Skeletal muscle tissue (tissue), 4 donors: Measurements from ENCODE around the gene GALM. TPM values are rescaled to one million over a fixed set of nuclear protein-coding genes. Genes with fewer than 3 reads are reported as not detected.

Source experiments
- H3K27ac ChIP-seq: one replicate; pipeline ENCODE4 v1.7.0; 2013; ENCODE audit warnings: mild to moderate bottlenecking, low read depth, low read length, inconsistent platforms
- H3K27me3 ChIP-seq, 3 donors: one replicate each; pipeline ENCODE4 v1.7.0; 2013; ENCODE audit warnings: low read length in 3 of 3; ENCODE audit not compliant: control insufficient read depth in 3 of 3, insufficient read depth in 3 of 3
- H3K36me3 ChIP-seq, 3 donors: one replicate each; pipeline ENCODE4 v1.7.0; 2013; ENCODE audit warnings: low read length in 3 of 3; ENCODE audit not compliant: control insufficient read depth in 3 of 3, insufficient read depth in 3 of 3
- H3K4me1 ChIP-seq, 3 donors: one replicate each; pipeline ENCODE4 v1.7.0; 2013; ENCODE audit warnings: low read length in 3 of 3, mild to moderate bottlenecking in 3 of 3; ENCODE audit not compliant: control insufficient read depth in 3 of 3, insufficient read depth in 3 of 3
- H3K4me3 ChIP-seq, 3 donors: one replicate each; pipeline ENCODE4 v1.7.0; 2013; ENCODE audit warnings: low read length in 3 of 3
- H3K9ac ChIP-seq, 3 donors: one replicate each; pipeline ENCODE4 v1.7.0; 2013; ENCODE audit warnings: low read length in 3 of 3, mild to moderate bottlenecking in 3 of 3, moderate library complexity in 2 of 3, low read depth in 1 of 3
- H3K9me3 ChIP-seq, 3 donors: one replicate each; pipeline ENCODE4 v1.7.0; 2013; ENCODE audit warnings: low read length in 3 of 3; ENCODE audit not compliant: control insufficient read depth in 3 of 3
- total RNA-seq: library from RNA; depleted of rRNA; stranded (reverse); fragments of >200 nt; gene quantifications from one replicate; pipeline ENCODE4 v1.2.3, GENCODE V29; 2014
- donor health status: Osteomylitis.

GALM gene
- total RNA-seq, 1 donor from 2014 or later = 18.3 TPM

DNA sequence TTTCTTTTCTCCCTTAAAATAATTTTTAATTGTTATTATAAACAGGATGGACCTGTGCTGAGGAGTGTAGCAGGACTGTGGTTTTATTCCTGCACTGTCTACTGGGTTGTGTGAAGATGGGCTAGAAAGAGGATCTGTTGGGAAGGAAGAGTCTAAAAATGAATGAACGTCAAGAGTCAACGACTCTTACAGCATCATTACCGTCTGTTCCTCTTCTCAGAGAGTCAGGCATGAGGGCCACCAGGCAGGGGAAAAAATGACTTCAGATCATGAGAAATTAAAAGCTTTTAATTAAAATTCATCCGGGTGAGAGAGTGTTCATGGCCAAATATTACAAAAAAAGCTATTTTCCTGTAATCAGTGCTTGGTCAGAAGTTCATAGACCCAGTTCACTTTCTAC is 52.7 kb downstream of the GALM start:
- peaks cover 0 to 2% (median 0%) of the 10 kb centered on the region in 3 donors for H3K36me3 ChIP-seq
- no peaks in the 10 kb centered on the region for H3K27me3 ChIP-seq
- H3K4me3 ChIP-seq = no peak overlapping the region
- no peaks in the 10 kb centered on the region for H3K9me3 ChIP-seq
- H3K4me1 ChIP-seq = peaks cover 14 to 35% (median 18%) of the 10 kb centered on the region in 3 donors
- H3K9ac ChIP-seq = no peak overlapping the region
- H3K27ac ChIP-seq = no peak overlapping the region

DNA sequence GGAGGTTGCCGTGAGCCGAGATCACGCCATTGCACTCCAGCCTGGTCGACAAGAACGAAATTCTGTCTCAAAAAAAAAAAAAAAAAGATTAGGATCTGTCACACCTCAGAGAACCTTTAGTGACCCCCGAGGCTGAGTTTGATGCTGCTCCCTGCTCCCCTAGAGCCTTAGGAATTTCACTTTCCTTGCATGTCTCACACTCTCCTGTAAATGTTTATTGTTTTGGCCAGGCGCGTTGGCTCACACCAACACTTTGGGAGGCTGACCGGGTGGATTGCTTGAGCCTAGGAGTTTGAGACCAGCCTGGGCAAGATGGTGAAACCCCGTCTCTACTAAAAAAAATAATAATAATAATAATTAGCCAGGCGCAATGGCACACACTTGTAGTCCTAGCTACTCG is 53.8 kb downstream of the GALM start:
- H3K36me3 ChIP-seq = peaks cover 0 to 2% (median 0%) of the 10 kb centered on the region in 3 donors
- H3K9ac ChIP-seq = no peak overlapping the region
- H3K4me3 ChIP-seq = no peak overlapping the region
- H3K9me3 ChIP-seq = no peaks in the 10 kb centered on the region
- H3K27me3 ChIP-seq = no peaks in the 10 kb centered on the region
- H3K27ac ChIP-seq = no peak overlapping the region
- peaks cover 14 to 38% (median 19%) of the 10 kb centered on the region in 3 donors for H3K4me1 ChIP-seq

DNA sequence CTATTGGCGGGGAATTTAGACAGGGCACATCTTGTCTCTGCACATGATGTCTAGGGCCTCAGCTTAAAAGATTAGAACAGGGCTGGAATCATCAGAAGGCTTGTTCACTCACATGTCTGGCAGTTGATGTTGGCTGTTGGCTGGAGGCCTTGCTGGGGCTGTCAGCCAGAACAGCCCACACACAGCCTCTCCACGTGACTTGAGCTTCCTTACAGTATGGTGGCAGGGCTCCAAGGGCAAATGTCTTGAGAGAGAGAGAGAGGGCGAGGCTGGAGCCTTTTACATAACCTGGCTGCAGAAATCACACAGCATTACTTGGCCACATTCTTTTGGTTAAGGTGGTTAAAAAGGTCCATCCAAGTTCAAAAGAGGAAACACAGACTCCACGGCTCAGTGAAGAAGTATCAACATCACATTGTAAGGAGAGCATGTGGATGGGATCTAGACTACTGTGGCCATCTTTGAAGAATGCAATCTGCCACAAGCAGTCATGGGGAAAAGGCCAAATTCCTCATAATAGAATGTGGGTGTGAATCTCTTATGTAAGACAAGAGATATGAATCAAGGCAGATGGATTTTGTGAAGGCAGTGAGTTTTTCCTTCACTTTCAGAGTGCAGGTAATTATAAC is 54.8 kb downstream of the GALM start:
- no peaks in the 10 kb centered on the region for H3K9me3 ChIP-seq
- H3K27ac ChIP-seq = peak overlapping the region; percentile 52
- H3K4me1 ChIP-seq = peaks cover 14 to 38% (median 19%) of the 10 kb centered on the region in 3 donors
- no peaks in the 10 kb centered on the region for H3K27me3 ChIP-seq
- H3K4me3 ChIP-seq = no peak overlapping the region
- H3K36me3 ChIP-seq = peaks cover 0 to 1% (median 0%) of the 10 kb centered on the region in 3 donors
- H3K9ac ChIP-seq = no peak overlapping the region

DNA sequence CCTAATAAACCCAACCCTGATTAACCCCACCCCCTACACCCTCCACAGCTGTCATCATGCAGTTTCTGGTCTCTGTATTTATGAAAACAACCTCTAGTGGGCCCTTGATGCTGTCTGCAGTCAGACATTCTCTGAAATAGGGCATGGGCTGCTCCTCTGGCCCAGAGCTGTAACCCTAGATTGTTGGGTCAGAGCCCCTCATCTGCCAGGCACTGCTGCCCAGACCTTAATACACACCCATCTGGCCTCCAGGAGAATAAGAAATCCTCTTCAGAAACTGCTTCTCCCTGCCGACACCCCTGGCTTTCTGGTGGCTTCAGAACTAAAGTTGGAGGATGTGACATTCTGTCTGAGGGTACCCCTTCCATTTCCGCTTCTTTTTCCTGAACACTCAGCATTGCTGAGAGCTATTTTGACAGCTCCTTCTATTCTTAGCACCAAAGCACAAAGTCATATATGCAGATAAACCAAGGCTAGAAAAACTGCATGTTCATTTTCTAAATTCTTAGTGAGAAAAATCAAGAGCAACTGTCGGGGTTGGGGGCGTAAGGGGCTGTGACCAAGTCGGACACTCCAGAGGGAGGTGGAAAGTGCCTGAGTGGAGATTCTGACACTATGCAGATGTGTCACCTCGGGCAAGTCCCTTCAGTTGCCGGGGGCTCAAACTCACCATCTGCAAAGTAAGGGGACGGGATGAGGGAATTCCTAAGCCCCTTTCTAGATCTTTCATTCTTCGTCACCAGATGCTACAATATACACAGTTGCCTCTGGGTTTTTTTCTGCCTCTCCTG is 56.6 kb downstream of the GALM start:
- peak overlapping the region; percentile 82 for H3K27ac ChIP-seq
- H3K9ac ChIP-seq = peak overlapping the region; percentile 64 to 76 (median 65)

DNA sequence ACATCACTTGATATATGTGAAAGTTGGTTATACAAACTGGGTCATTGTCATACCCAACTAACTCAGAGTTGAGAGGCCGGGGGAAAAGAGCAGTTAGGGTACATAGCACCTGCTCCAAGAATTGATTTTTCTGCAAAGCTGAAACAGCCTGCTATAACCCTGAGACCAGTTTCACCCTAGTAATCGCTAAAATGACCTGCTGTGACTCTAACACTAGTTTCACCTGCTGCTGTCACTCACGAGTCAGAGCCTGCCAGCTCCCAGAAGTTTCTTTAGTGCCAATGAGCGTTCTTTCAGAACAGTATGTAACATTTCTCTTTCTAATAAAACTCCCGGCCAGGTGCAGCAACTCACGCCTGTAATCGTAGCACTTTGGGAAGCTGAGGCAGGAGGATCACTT is 57.3 kb downstream of the GALM start:
- Histone ChIP-seq H3K9me3 (no peaks in the 10 kb centered on the region), H3K4me1 (peaks cover 14 to 38% (median 19%) of the 10 kb centered on the region in 3 donors), H3K27me3 (no peaks in the 10 kb centered on the region), H3K36me3 (no peaks in the 10 kb centered on the region), H3K9ac (peak overlapping the region; percentile 64 to 76 (median 65)), H3K27ac (peak overlapping the region; percentile 82), H3K4me3 (peak overlapping the region; percentile 25 to 54 (median 50))

More for the DNA sequence above, 56.6 kb downstream of the GALM start:
- H3K4me1 ChIP-seq = peaks cover 14 to 38% (median 19%) of the 10 kb centered on the region in 3 donors
- H3K9me3 ChIP-seq = no peaks in the 10 kb centered on the region
- H3K27me3 ChIP-seq = no peaks in the 10 kb centered on the region
- H3K36me3 ChIP-seq = no peaks in the 10 kb centered on the region
- H3K4me3 ChIP-seq = peak overlapping the region; percentile 25 to 54 (median 50)

DNA sequence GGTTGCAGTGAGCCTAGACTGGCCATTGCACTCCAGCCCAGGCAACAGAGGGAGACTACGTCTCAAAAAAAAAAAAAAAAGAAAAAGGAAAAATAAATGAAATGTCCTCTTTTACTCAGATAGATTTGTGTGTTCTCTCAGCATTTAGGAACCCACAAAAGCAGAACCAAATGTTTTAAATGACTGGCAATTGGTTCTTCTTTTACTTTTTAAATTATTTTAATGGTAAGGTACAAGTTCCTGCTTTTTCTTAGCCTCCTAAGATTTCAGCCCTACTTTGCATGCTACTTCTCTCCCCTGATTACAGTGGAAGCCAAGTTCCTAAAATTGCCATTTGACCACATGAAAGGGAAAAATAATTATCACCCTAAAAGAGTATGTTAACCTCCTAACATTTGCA is 61.7 kb downstream of the GALM start:
- Histone ChIP-seq H3K4me1 (peaks cover 3 to 12% (median 7%) of the 10 kb centered on the region in 3 donors), H3K9ac (no peak overlapping the region), H3K36me3 (peaks cover 17 to 19% (median 17%) of the 10 kb centered on the region in 3 donors), H3K27ac (no peak overlapping the region), H3K27me3 (no peaks in the 10 kb centered on the region), H3K4me3 (no peak overlapping the region), H3K9me3 (no peaks in the 10 kb centered on the region)

DNA sequence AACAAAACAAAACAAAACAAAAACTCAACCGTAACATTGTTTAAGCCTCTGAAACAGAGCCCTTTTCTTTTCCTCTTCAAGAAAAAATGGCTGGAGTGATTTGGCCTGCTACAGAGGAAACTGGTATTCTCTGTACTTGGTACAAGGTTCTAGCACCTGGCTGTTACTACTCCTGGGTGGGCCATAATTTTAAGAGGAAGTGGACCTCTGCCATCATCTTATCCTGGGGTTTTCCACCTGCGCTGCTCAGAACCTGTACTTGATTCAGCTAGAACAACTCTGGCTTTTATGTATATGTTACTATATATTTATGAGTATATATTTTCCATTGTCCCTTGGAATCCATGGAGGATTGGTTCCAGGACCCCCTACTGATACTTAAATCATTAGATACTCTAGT is 62.8 kb downstream of the GALM start:
- Histone ChIP-seq H3K9ac (no peak overlapping the region), H3K4me3 (no peak overlapping the region), H3K36me3 (peaks cover 23 to 26% (median 23%) of the 10 kb centered on the region in 3 donors), H3K27ac (no peak overlapping the region), H3K9me3 (no peaks in the 10 kb centered on the region), H3K27me3 (no peaks in the 10 kb centered on the region), H3K4me1 (peaks cover 0 to 2% (median 1%) of the 10 kb centered on the region in 3 donors)

DNA sequence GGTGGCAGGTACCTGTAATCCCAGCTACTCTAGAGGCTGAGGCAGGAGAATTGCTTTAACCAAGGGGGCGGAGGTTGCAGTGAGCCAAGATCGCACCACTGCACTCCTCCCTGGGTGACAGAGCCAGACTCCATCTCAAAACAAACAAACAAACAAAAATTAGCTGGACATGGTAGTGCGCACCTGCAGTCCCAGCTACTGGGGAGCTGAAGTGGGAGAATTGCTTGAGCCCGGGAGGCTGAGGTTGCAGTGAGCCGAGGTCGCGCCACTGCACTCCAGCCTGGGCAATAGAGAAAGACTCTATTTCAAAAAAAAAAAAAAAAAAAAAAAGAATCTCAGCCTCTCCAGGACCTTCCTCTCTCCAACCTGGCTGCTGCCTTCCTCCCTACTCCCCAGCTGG is 65.2 kb downstream of the GALM start:
- Histone ChIP-seq H3K9me3 (no peaks in the 10 kb centered on the region), H3K27me3 (no peaks in the 10 kb centered on the region), H3K9ac (no peak overlapping the region), H3K36me3 (peaks cover 24 to 27% (median 27%) of the 10 kb centered on the region in 3 donors), H3K4me3 (no peak overlapping the region), H3K27ac (no peak overlapping the region), H3K4me1 (no peaks in the 10 kb centered on the region)

DNA sequence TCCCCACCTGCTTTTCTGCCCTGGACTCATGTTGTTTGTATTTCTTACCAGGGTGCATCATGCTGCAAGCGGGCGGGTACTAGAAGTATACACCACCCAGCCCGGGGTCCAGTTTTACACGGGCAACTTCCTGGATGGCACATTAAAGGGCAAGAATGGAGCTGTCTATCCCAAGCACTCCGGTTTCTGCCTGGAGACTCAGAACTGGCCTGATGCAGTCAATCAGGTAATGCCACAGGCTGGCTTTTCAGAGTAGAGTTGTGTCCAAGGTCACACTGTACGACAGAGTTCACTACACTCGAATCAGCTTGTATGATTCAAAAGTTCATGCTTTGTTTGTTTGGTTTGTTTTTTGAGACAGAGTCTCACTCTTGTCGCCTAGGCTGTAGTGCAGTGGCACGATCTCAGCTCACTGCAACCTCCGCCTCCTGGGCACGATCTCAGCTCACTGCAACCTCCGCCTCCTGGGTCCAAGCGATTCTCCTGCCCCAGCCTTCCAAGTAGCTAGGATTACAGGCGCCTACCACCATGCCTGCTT is 65.8 kb downstream of the GALM start:
- H3K27ac ChIP-seq = no peak overlapping the region
- peaks cover 24 to 27% (median 27%) of the 10 kb centered on the region in 3 donors for H3K36me3 ChIP-seq
- no peak overlapping the region for H3K9ac ChIP-seq
- H3K9me3 ChIP-seq = no peaks in the 10 kb centered on the region
- no peak overlapping the region for H3K4me3 ChIP-seq
- H3K4me1 ChIP-seq = no peaks in the 10 kb centered on the region
- no peaks in the 10 kb centered on the region for H3K27me3 ChIP-seq
